ENCODE data around the gene ALDH3B1.

The ALDH3B1 gene

DNA sequence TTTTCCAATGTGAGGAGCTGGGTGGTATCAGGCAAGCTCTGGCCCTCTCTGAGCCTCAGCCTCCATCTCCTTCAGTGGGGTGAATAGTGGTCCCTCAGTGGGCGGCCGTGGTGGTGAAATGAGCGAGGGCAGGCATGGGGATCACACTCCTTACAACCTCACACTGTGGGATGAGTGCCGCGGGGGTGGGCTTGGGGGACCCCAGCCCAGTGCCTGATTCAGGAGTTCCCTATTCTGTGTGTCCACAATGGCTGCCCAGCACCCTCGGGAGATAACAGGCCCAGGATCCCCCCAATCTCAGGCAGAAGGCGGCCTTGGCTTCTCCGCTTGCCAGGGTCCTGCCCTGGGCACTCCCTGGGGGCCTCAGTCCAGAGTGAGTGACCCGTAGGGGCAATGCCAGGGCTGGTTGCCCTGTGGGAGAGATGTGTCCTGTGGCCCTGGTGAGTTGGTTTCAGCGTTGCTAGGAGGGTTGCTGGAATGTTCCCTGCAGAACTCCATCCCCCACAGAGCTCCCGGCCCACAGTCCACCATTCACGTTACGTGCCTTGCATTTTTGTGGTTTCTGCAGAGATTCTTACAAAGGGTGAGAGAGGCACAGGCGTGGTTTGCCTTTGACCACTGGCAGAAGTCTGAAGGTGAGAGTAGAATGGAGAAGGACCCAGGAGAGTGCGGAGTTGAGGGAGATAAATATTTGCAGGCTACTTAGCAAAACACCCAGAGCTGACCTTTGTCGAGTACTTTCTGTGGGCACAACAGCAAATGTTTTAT, 2.9 kb downstream of the ALDH3B1 start:
- DNase-seq (ENCODE audit: low read depth, low spot score): peak; percentile 57

DNA sequence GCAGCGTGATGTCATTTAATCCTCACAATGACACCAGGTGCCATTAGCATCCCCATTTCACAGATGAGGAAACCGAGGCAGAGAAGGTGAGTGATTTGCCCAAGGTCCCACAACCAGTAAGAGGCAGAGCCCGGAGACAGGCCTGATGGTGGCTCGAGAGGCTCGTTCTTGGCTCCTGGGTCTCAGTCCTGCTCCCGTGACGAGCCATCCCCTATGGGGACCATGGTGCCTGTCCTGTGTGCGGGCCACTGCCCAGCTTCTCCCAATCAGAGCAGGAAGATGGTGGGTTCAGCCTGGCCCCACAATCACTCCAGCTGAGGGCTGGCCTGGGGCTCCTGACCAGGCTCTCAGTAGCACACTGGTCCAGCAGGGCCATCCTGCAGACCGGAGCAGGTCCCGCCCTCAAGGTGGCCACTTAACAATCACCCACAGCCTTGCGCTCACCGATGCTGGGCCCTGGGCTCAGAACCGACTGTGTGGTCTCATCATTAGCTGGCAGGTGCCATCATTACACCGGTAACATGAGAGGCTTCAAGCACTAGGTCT, 3.6 kb downstream of the ALDH3B1 start:
- no peak for DNase-seq (ENCODE audit: low read depth, low spot score)

DNA sequence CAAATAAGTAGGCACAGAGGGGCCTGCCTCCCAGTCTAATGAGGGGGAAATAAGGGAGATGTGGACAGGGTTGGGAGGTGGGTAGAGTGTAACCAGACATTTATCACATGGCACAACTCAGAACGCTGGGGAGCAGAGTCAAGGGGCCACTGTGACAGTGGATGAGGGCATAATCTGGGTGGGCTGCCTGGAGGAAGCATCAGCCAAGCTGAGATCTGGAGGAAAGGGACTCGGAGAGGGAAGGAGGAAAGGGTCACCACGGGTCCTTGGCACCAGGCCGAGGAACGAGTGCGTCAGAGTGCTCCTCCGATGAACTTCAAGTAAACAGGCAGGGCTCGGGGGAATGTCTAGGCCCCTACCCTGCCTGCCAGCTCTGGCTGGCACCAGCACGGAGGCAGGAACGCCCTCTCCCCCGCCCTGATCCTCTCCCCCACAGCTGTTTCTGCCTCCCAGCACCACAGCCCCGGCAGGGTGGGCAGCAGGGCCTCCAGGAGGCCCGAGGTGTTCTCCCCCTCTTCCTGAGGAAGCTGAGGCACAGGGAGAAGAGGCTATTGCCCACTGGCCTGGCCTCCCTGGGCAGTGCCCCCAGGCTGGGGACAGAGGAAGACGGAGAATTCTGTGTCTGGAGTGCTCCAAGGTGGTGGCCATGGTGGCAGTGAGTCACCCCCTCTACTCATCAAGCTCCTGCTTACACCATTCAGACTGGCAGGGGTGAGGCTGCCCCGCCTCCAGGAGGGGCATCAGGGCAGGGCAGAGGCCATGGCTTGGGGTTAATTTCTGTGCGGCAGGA, 4.2 kb downstream of the ALDH3B1 start:
- no peak for DNase-seq (ENCODE audit: low read depth, low spot score)

DNA sequence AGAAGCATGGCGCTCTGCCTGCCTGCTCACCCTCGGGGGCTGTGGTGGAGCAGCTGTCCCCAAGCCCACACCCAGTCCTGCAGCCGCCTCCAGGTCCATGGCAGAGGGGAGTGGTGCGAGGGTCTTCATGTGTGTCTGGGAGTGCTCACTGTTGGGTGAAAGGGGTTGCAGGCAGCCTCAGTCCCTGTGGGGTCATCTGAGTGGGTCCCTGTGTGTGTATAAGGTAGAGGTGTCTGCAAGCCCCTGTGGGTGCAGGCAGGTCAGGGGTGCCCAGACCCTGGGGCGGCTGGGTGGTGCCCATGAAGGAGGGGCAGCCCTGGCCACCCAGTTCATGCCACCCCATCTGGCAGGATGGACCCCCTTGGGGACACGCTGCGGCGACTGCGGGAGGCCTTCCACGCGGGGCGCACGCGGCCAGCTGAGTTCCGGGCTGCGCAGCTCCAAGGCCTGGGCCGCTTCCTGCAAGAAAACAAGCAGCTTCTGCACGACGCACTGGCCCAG, 4.9 kb downstream of the ALDH3B1 start:
- DNase-seq (ENCODE audit: low read depth, low spot score): no peak

DNA sequence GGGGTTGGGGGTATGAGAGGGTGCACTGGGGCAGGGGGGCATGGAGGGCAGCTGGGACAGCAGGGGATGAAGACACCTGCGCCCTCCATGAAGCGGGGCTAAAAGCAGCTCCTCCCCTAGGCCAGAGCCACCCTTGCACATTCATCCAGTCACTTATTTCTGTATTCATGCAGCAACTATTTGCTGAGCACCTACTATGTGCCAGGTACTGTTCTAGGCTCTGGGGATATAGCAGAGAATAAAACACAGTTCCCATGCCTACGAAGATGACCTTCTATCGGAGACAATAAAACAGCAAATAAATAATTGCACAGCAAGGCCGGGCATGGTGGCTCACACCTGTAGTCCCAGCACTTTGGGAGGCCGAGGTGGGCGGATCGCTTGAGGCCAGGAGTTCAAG, 5.3 kb downstream of the ALDH3B1 start:
- no peak for DNase-seq (ENCODE audit: low read depth, low spot score)

DNA sequence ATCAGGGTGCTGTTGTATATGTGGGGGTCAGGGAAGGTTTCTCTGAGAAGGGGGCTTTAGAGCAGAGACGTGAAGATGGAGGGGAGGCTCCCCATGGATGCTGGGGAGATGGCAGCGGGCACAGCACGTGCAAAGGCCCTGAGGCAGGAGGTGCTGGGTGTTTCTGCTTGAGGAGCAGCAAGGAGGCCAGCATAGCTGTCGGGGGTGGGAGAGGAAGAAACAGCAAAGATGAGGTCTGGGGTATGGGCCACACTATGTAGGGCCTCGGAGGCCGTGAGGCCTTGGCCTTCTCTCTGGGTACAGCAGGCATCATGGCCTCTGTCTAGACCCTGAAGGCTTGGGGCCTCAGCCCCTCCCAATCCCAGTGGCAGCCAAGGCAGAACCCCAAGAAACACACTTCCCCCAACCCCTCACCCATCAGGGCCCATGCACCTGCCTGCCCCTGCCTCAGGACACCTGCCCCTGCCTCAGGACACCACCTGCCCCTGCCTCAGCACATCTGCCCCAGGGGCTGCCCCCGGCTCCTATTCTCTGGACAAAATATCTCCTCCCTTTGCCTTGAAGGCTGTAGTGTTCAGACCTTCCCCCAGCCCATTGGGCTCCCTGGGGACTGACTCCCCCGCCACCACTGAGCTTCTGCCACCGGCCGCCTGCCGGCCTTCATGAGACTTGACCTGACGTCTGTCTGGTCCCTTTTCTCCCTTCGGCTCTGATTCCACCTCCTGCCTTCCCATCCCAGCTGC, 6.2 kb downstream of the ALDH3B1 start:
- DNase-seq (ENCODE audit: low read depth, low spot score): no peak

DNA sequence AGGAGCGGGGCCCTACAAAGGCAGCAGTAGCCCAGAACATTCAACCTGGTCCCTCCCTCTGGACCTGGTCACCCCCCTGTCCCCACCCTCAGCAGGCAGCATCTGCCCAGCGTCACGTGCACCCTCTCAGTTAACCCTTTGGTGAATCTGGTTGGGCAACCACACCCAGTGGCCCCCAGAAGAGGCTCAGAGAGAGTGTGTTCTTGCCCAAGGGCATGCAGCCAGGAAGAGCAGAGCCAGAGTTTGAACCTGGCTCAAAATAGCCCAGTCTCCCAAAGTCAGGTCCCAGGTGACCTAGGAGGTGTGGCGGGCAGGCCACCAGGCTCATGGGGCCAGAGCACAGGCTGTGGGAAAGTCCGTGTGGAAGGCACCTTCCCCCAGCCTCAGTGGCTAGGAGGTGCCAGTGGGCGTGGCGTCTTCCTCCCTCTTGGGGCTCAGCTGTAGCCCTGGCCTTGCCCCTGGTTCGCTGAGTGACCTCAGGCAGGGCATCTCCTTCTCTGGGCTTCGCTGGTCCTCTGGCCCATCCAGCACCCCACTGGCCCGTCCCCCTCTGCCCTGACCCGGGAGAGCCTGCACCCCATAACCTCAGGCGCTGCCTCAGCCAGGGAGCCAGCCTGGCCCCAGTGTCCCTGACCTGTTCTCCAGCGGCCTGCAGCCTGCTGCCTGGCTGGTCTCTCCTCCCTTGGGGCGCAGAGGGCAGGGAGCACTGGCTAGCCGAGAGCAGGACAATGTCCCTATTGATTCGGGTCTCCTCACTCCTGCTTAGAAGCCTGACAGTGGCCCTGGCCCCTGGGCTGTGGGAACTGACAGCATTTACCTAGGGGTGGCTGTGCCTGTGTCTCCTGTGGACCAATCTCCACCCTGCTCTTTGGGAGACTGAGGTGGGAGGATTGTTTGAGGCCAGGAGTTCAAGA, 7.0 kb downstream of the ALDH3B1 start:
- no peak for DNase-seq (ENCODE audit: low read depth, low spot score)

DNA sequence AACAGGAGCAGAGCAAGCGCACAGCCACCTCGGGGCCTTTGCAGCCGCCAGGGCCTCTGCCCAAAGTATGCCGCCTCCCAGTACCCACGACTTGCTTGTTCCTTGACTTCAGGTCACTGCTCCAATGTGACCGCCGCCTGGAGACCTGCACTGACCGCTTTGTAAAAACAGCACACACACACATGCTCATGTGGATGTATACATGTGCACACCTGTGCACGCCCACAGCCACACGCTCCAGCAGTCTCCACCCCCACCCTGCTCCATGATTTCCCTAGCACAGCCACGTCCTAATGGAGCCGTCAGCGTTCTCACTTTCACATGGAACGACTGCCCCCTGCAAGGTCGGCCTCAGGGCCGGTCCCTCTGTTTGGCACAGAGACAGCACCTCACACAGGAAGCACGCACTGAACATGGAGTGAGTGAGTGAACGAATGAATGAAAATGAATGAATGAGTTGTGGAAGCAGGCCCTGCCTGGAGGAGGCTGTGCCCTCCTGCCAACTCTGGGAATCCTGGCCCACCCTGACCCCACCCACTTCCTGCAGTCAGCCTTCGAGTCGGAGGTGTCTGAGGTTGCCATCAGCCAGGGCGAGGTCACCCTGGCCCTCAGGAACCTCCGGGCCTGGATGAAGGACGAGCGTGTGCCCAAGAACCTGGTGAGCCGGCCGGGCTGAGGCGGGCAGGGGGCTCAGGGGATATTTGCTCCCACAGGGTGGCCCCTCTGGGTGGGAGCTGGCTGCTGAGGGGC, 8.0 kb downstream of the ALDH3B1 start:
- DNase-seq (ENCODE audit: low read depth, low spot score): no peak

DNA sequence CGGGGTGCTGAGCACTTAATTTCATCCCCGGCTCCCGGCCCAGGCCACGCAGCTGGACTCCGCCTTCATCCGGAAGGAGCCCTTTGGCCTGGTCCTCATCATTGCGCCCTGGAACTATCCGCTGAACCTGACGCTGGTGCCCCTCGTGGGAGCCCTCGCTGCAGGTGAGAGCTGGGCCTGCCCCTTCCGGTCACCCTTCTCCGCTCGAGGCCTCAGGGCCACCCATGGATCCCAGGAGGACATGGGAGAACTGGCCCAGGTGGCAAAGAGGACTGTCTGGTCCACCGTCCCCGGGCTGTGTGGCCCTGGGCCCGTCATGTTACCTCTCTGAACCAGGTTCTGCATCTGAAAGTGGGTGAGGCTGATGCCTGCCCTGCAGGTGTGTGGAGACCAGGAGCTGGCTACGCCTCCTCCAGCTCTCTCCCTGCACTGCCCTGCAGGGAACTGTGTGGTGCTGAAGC, 8.6 kb downstream of the ALDH3B1 start:
- DNase-seq (ENCODE audit: low read depth, low spot score): no peak

DNA sequence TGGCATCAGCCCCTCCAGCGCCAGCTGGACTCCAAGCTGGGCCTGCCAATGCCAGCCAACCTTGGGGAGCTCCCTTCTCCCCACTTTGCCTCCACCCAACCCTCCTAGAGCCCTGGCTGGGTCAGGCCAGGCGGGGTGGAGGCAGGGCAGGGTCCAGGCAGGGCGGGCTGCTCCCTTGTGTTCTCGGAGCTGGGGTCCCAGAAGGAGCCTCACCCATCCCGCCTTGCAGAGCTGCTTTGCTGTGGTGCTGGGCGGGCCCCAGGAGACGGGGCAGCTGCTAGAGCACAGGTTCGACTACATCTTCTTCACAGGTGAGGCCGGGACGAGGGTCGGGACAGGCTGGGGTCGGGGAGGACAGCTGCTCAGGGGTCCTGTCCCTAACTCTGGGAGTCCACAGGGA, 9.4 kb downstream of the ALDH3B1 start:
- no peak for DNase-seq (ENCODE audit: low read depth, low spot score)

DNA sequence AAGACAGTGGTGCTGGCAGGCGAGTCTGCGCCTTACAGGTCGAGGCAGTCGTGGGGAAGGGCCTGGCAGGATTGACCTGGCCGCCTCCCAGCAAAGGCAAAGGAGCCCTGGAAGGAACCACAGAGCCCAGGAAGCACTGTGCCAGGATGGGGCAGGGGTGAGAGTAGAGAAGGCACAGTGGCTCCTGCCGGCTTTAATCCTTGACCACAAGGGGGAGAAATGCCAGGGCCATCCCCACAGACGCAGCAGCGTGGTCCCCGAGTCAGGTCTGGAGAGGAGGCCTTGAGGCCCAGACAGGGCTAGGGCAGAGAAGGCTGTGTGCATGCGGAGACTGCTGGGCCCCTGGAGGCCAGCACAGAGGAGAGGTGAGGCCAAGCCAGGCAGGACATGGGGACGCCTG, 10.4 kb downstream of the ALDH3B1 start:
- DNase-seq (ENCODE audit: low read depth, low spot score): no peak

DNA sequence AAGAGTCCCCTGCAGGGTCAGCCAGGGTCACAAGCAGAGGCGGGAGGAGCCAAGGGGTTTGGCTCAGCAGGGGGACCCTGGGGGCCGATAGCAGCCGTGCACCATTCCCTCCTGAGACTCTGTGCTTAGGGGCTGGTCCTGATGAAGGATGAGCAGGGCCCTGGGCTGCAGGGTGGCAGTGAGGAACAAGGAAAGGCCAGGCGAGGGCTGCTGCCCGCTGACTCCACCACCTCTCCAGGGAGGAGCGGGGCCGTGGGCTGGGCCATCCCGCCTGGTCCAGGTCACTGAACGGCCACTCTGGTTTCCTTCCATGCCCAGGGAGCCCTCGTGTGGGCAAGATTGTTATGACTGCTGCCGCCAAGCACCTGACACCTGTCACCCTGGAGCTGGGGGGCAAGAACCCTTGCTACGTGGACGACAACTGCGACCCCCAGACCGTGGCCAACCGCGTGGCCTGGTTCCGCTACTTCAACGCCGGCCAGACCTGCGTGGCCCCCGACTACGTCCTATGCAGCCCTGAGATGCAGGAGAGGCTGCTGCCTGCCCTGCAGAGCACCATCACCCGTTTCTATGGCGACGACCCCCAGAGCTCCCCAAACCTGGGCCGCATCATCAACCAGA, 11.2 kb downstream of the ALDH3B1 start:
- DNase-seq (ENCODE audit: low read depth, low spot score): no peak

DNA sequence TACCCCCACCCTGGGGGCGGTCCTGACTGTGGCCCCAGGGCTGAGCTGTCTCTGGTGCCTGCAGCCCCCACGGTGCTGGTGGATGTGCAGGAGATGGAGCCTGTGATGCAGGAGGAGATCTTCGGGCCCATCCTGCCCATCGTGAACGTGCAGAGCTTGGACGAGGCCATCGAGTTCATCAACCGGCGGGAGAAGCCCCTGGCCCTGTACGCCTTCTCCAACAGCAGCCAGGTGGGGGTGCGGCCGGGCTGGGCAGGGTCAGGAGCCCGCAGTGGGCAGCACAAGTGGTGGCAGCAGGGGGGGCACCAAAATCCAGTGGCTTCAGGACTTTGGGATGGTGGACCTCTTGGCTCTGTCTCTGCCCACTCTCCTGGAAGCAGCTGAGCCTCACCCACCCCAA, 12.4 kb downstream of the ALDH3B1 start:
- DNase-seq (ENCODE audit: low read depth, low spot score): no peak

DNA sequence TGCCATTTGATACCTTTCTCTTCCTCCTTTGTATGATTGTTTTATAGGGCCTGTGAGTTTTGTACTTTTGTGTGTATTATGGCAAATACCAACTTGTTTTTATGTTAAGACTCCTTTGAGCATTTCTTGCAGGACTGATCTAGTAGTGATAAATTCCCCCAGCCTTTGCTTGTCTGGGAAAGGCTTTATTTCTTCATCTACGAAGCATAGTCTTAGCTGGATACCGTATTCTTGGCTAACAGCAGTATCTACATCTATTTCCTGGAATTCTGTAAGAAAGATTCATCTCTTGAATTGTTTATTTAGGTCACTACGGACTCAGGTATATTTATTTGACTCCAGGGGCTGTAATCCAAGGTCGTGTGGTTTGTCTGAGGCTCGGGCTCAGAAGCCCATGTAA, 14.4 kb downstream of the ALDH3B1 start:
- no peak for DNase-seq (ENCODE audit: low read depth, low spot score)

DNA sequence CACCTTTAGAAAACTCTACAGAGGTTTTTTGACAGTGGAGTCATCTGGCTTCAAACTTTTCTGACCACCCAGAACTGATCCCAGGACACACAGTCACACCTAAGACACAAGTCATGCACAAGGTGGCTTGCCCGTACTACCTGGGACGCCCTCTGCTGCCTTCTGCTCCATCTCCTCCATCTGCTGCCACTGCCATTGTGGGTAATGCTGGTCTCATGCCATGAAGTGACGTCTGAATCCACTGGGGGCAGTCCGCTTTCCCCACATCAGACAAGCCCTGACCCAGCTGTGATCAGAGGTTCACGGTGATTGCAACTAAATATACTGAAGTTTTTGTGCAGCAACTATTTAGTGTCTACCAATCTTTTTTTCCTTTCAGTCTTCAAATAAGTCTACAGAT, 14.9 kb downstream of the ALDH3B1 start:
- no peak for DNase-seq (ENCODE audit: low read depth, low spot score)

DNA sequence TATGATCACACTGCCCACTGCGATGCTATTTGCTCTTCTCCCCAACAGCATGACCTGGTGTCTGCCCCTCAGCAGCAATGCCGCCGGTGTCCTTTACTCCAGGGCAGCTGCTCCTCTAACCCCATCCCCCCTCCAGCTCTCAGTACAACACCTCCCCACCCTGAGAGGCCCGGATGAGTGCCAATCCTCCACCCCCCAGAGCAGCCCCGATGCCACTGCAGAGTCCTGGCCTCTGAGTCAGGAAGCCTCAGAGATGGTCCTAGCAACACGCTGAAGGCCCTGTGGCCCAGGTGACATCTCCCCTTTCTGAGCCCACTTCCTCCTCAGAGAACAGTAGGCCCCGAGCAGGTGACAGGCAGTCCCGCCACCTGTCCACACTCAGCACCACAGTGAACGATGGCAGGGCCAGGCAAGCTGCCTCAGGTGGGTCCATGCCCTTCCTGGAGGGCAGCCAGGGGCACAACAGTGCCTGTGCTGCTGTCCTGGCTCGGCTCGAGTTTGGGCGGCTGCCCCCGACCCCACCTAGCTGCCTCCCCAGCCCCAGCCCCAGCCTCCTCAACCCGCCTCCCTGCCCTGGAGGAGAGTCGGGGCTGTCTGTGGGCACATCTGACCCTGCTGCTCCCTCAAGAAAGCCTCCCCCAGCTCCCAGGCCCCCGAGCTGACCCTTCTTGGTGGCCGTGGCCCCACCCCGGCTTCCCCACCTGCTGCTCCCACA, 16.4 kb downstream of the ALDH3B1 start:
- DNase-seq (ENCODE audit: low read depth, low spot score): no peak

DNA sequence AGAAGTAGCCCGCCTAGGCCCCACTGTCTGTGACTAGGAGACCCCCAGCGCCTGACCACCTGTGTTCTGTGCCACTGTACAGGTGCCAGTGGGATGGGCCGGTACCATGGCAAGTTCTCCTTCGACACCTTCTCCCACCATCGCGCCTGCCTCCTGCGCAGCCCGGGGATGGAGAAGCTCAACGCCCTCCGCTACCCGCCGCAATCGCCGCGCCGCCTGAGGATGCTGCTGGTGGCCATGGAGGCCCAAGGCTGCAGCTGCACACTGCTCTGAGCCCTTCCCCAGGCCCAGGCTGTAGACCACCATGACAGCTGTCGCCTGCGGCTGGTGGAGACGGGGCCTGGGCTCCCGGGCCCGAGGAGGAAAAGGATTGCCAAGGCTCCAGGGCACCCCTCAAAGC, 17.5 kb downstream of the ALDH3B1 start:
- DNase-seq (ENCODE audit: low read depth, low spot score): no peak

DNA sequence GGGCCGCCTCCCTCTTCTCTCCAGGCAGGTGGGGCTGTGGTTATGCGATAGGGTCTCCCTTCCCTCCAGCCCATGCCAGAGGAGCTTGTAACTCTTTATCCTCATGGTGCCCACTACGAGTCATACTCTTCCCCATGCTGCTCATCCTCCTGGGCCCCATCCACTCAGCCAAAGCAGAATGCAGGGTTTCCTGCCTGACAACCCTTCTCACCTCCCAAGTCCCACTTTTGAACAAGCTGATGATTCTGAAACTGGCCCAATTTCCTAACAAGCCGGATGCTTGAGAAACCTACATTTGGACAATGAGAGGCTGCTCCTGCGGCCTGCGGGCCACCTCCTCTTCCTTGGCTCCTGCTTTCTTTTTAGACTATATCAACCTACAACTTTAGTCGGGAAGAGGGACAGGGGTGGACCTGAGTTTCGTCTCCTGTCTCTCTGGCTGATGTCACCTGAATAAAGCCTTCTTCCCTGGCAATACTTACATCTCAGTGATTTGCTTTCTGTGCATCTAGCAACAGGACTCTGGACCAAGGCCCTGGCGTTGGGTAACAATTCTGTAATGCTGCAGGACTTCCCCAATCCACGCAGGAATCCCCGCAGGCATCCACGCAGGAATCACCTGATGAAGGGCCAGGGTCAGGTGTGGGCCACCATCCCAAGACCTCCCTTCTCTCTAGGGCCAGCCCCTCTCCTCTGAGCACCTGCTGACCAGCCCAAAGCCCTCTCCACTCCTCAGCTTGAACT, 18.8 kb downstream of the ALDH3B1 start:
- DNase-seq (ENCODE audit: low read depth, low spot score): no peak
